GM23338 (cell line): ENCODE results near the gene HCN1. TPM values are rescaled to one million over a fixed set of nuclear protein-coding genes. Genes with fewer than 3 reads are reported as not detected.

Source experiments
- ATAC-seq: fragments of 200-7000 bp; cut with Tn5 transposase; 3 replicates; pipeline ENCODE4 v1.9.1; 2020
- DNase-seq: peaks from one replicate; pipeline ENCODE4 v3.0.0-alpha.2; 2015; ENCODE audit warnings: low spot score
- H2AFZ ChIP-seq: fragments of 200-600 bp; sonication (generic); 2 replicates; pipeline ENCODE4 v1.8.0; 2016; ENCODE audit warnings: antibody characterized with exemption, mild to moderate bottlenecking, moderate library complexity
- H3F3A ChIP-seq: fragments of 200-600 bp; sonication (generic); replicated peaks from 2 replicates; pipeline ENCODE4 v1.8.0; 2017; ENCODE audit warnings: antibody characterized with exemption, mixed run types, low read depth
- H3K27ac ChIP-seq: fragments of 200-600 bp; sonication (generic); 2 replicates; pipeline ENCODE4 v1.6.1; 2016; ENCODE audit warnings: low read depth
- H3K27me3 ChIP-seq: fragments of 200-600 bp; sonication (generic); 2 replicates; pipeline ENCODE4 v1.8.0; 2016; ENCODE audit warnings: mild to moderate bottlenecking, mixed run types, moderate library complexity; ENCODE audit not compliant: insufficient read depth
- H3K36me3 ChIP-seq: fragments of 200-600 bp; sonication (generic); 2 replicates; pipeline ENCODE4 v1.8.0; 2016; ENCODE audit warnings: mild to moderate bottlenecking; ENCODE audit not compliant: insufficient read depth
- H3K4me1 ChIP-seq: fragments of 200-600 bp; sonication (generic); 2 replicates; pipeline ENCODE4 v1.8.0; 2016; ENCODE audit warnings: mild to moderate bottlenecking, moderate library complexity; ENCODE audit not compliant: insufficient read depth
- H3K4me2 ChIP-seq: fragments of 200-600 bp; sonication (generic); 2 replicates; pipeline ENCODE4 v1.7.1; 2017; ENCODE audit warnings: mixed run types
- H3K4me3 ChIP-seq: fragments of 200-600 bp; sonication (generic); 2 replicates; pipeline ENCODE4 v1.6.1; 2016; ENCODE audit warnings: mixed run types
- H3K79me2 ChIP-seq: fragments of 200-600 bp; sonication (generic); replicated peaks from 2 replicates; pipeline ENCODE4 v1.8.0; 2017; ENCODE audit warnings: mild to moderate bottlenecking; ENCODE audit not compliant: insufficient read depth
- H3K9me2 ChIP-seq: fragments of 200-600 bp; sonication (generic); 2 replicates; pipeline ENCODE4 v1.8.0; 2017; ENCODE audit not compliant: insufficient read depth
- H4K20me1 ChIP-seq: fragments of 200-600 bp; sonication (generic); replicated peaks from 2 replicates; pipeline ENCODE4 v1.8.0; 2017; ENCODE audit warnings: mild to moderate bottlenecking; ENCODE audit not compliant: insufficient read depth
- H3K27ac Mint-ChIP-seq: 2 replicates; pipeline ENCODE4 v1.8.0; 2020; ENCODE audit warnings: inconsistent platforms, mild to moderate bottlenecking, moderate library complexity, mixed read lengths
- H3K27me3 Mint-ChIP-seq: 3 replicates; pipeline ENCODE4 v1.8.0; 2022; ENCODE audit warnings: low read depth, mild to moderate bottlenecking, moderate library complexity, mixed read lengths, inconsistent platforms; ENCODE audit not compliant: insufficient read depth, poor library complexity
- H3K36me3 Mint-ChIP-seq: 3 replicates; pipeline ENCODE4 v1.8.0; 2021; ENCODE audit warnings: low read depth, mild to moderate bottlenecking, inconsistent platforms, moderate library complexity, mixed read lengths
- H3K4me1 Mint-ChIP-seq: 3 replicates; pipeline ENCODE4 v1.8.0; 2020; ENCODE audit warnings: mild to moderate bottlenecking, inconsistent platforms, mixed read lengths
- H3K4me3 Mint-ChIP-seq: 3 replicates; pipeline ENCODE4 v1.8.0; 2021; ENCODE audit warnings: moderate library complexity, mild to moderate bottlenecking, inconsistent platforms, mixed read lengths
- H3K9me3 Mint-ChIP-seq: 3 replicates; pipeline ENCODE4 v1.8.0; 2020; ENCODE audit warnings: moderate library complexity, mild to moderate bottlenecking, inconsistent platforms, mixed read lengths
- CREB1 ChIP-seq: fragments of 250-450 bp; sonication (Bioruptor Pico); IDR thresholded peaks from 2 replicates; pipeline ENCODE4 v1.5.0; 2020; ENCODE audit warnings: low read depth, mild to moderate bottlenecking, moderate library complexity
- ETS1 ChIP-seq: IDR thresholded peaks from 2 replicates; pipeline ENCODE4 v1.6.1; 2016; ENCODE audit warnings: antibody characterized with exemption
- EZH2phosphoT487 ChIP-seq: fragments of 200-600 bp; sonication (generic); IDR thresholded peaks from one replicate; pipeline ENCODE4 v1.8.1; 2018; ENCODE audit warnings: antibody characterized with exemption; ENCODE audit not compliant: unreplicated experiment
- JUNB ChIP-seq: IDR thresholded peaks from one replicate; pipeline ENCODE4 v1.6.1; 2016; ENCODE audit warnings: antibody characterized with exemption; ENCODE audit not compliant: unreplicated experiment
- NANOG ChIP-seq: IDR thresholded peaks from 2 replicates; pipeline ENCODE4 v1.6.1; 2016; ENCODE audit warnings: antibody characterized with exemption, borderline replicate concordance
- POLR2AphosphoS5 ChIP-seq: IDR thresholded peaks from 2 replicates; pipeline ENCODE4 v1.6.1; 2016; ENCODE audit warnings: antibody characterized with exemption, low read depth
- REST ChIP-seq: IDR thresholded peaks from one replicate; pipeline ENCODE4 v1.6.1; 2018; ENCODE audit warnings: antibody characterized with exemption; ENCODE audit not compliant: unreplicated experiment
- STAT1 ChIP-seq: IDR thresholded peaks from one replicate; pipeline ENCODE4 v1.6.1; 2016; ENCODE audit warnings: antibody characterized with exemption; ENCODE audit not compliant: unreplicated experiment
- ZNF114 ChIP-seq: fragments of 250-450 bp; sonication (Bioruptor Pico); IDR thresholded peaks from 2 replicates; pipeline ENCODE4 v1.5.0; 2020; ENCODE audit warnings: mild to moderate bottlenecking, moderate library complexity
- ZNF331 ChIP-seq: fragments of 250-450 bp; sonication (Bioruptor Pico); IDR thresholded peaks from 2 replicates; pipeline ENCODE4 v1.5.0; 2020; ENCODE audit warnings: low read depth, mild to moderate bottlenecking, moderate library complexity
- ZNF462 ChIP-seq: fragments of 250-450 bp; sonication (Bioruptor Pico); IDR thresholded peaks from 2 replicates; pipeline ENCODE4 v1.5.0; 2020; ENCODE audit warnings: mild to moderate bottlenecking, moderate library complexity
- polyA plus RNA-seq: library from polyadenylated mRNA; unstranded; fragments of >200 nt; fragmentation: Nextera tagmentation; extraction: Ambion mirVana; gene quantifications from 2 replicates; pipeline ENCODE4 v1.2.1, GENCODE V29; 2016
- total RNA-seq: library from RNA; depleted of rRNA; stranded (reverse); fragments of >200 nt; shearing (Covaris generic); gene quantifications from 2 replicates; pipeline ENCODE4 v1.2.3, GENCODE V29; 2014

Gene HCN1
- total and polyA plus RNA-seq, 2 experiments from 2014 or later: 2.8 to 6.9 TPM

- H2AFZ ChIP-seq: no peak overlapping the region
- H3K36me3 ChIP-seq: no peaks in the 10 kb centered on the region
- Mint-ChIP-seq H3K4me3 (no peak overlapping the region), H3K27me3 (no peaks in the 10 kb centered on the region), H3K36me3 (no peaks in the 10 kb centered on the region), H3K27ac (no peak overlapping the region), H3K4me1 (no peaks in the 10 kb centered on the region), H3K9me3 (no peaks in the 10 kb centered on the region)
- no peaks in the 10 kb centered on the region for H3K79me2 ChIP-seq
- H3K27ac ChIP-seq: no peak overlapping the region
- H3K4me1 ChIP-seq: no peaks in the 10 kb centered on the region
- ATAC-seq: no peak
- H3K4me2 ChIP-seq: no peak overlapping the region
- H3K27me3 ChIP-seq: no peaks in the 10 kb centered on the region
- TF ChIP-seq REST (no peak), POLR2AphosphoS5 (no peak), ZNF114 (CRISPR knock-in tag) (no peak), EZH2phosphoT487 (no peak), JUNB (no peak), ZNF331 (CRISPR knock-in tag) (no peak), ETS1 (no peak), NANOG (no peak), ZNF462 (CRISPR knock-in tag) (no peak), STAT1 (no peak), CREB1 (no peak)
- no peak for DNase-seq
- no peaks in the 10 kb centered on the region for H3K9me2 ChIP-seq
- H3F3A ChIP-seq: no peaks in the 10 kb centered on the region
- H4K20me1 ChIP-seq: no peaks in the 10 kb centered on the region
- no peak overlapping the region for H3K4me3 ChIP-seq
These were observed 310.7 kb downstream of the HCN1 start for GRCh38 chr5:45385321-45386058.
